Nephron progenitor cell (in vitro differentiated cells): ENCODE data around the gene DOK1.

Experiments
- DNase-seq: peaks from one replicate; pipeline ENCODE4 v3.0.0; 2021
- H3K27ac Mint-ChIP-seq: 2 replicates; pipeline ENCODE4 v1.8.0; 2021; ENCODE audit warnings: mild to moderate bottlenecking, moderate library complexity, mixed read lengths
- H3K27me3 Mint-ChIP-seq: 2 replicates; pipeline ENCODE4 v1.8.0; 2021; ENCODE audit warnings: mild to moderate bottlenecking, low read depth, mixed read lengths; ENCODE audit not compliant: poor library complexity
- H3K36me3 Mint-ChIP-seq: 2 replicates; pipeline ENCODE4 v1.8.0; 2021; ENCODE audit warnings: low read depth, mixed read lengths
- H3K4me1 Mint-ChIP-seq: 2 replicates; pipeline ENCODE4 v1.8.0; 2021; ENCODE audit warnings: mixed read lengths
- H3K4me3 Mint-ChIP-seq: 2 replicates; pipeline ENCODE4 v1.8.0; 2021; ENCODE audit warnings: mild to moderate bottlenecking, moderate library complexity, mixed read lengths
- H3K9me3 Mint-ChIP-seq: 2 replicates; pipeline ENCODE4 v1.8.0; 2021; ENCODE audit warnings: mild to moderate bottlenecking, moderate library complexity, mixed read lengths
- CTCF ChIP-seq: fragments of 200-600 bp; sonication (generic); IDR thresholded peaks from 2 replicates; pipeline ENCODE4 v1.5.0; 2021; ENCODE audit warnings: antibody characterized with exemption

Gene DOK1

GRCh38 chr2:74566754-74567085, 12.2 kb downstream of the DOK1 start:
- Mint-ChIP-seq H3K9me3 (no peaks in the 10 kb centered on the region), H3K27ac (no peak overlapping the region), H3K4me3 (no peak overlapping the region), H3K36me3 (no peaks in the 10 kb centered on the region), H3K27me3 (peaks cover 68% of the 10 kb centered on the region), H3K4me1 (no peaks in the 10 kb centered on the region)
- DNase-seq = no peak
- TF ChIP-seq CTCF = no peak

GRCh38 chr2:74567881-74568280, 13.4 kb downstream of the DOK1 start:
- Mint-ChIP-seq H3K36me3 (no peaks in the 10 kb centered on the region), H3K27ac (no peak overlapping the region), H3K9me3 (no peaks in the 10 kb centered on the region), H3K4me3 (no peak overlapping the region), H3K4me1 (no peaks in the 10 kb centered on the region), H3K27me3 (peaks cover 57% of the 10 kb centered on the region)
- DNase-seq = no peak
- no peak for TF ChIP-seq CTCF

- H3K27me3 Mint-ChIP-seq = peaks cover 46% of the 10 kb centered on the region
- DNase-seq = no peak
- H3K27ac Mint-ChIP-seq = no peak overlapping the region
- H3K4me1 Mint-ChIP-seq = peaks cover 5% of the 10 kb centered on the region
- no peak for TF ChIP-seq CTCF
- peaks cover 3% of the 10 kb centered on the region for H3K9me3 Mint-ChIP-seq
- H3K36me3 Mint-ChIP-seq = no peaks in the 10 kb centered on the region
- no peak overlapping the region for H3K4me3 Mint-ChIP-seq
Measured at GRCh38 chr2:74569686-74570085, 15.2 kb downstream of the DOK1 start.

GRCh38 chr2:74571058-74571457, 16.5 kb downstream of the DOK1 start:
- H3K27ac Mint-ChIP-seq = no peak overlapping the region
- DNase-seq = no peak
- peaks cover 4% of the 10 kb centered on the region for H3K9me3 Mint-ChIP-seq
- H3K4me1 Mint-ChIP-seq = peaks cover 7% of the 10 kb centered on the region
- no peaks in the 10 kb centered on the region for H3K36me3 Mint-ChIP-seq
- no peak for TF ChIP-seq CTCF
- H3K27me3 Mint-ChIP-seq = peaks cover 39% of the 10 kb centered on the region
- H3K4me3 Mint-ChIP-seq = no peak overlapping the region

- Mint-ChIP-seq H3K27me3 (peaks cover 29% of the 10 kb centered on the region), H3K36me3 (no peaks in the 10 kb centered on the region), H3K27ac (no peak overlapping the region), H3K9me3 (peaks cover 4% of the 10 kb centered on the region), H3K4me3 (no peak overlapping the region), H3K4me1 (peaks cover 16% of the 10 kb centered on the region)
- TF ChIP-seq CTCF = peak; percentile 9
- DNase-seq = no peak
Measured at GRCh38 chr2:74572178-74572925, 17.8 kb downstream of the DOK1 start.
